K562 (cell line): Measurements from ENCODE around the gene DDRGK1. TPM values are rescaled to one million over a fixed set of nuclear protein-coding genes. Genes with fewer than 3 reads are reported as not detected.
A peak's percentile ranks its signal among the peaks of the same experiment; 100 is the strongest.

ENCODE experiments used
- ATAC-seq: fragments of 200-7000 bp; cut with Tn5 transposase; 3 replicates; pipeline ENCODE4 v1.9.1; 2020; ENCODE audit warnings: moderate library complexity
- BruUV-seq: library from RNA; stranded (reverse); fragments of 400-500 nt; replicated peaks from 2 replicates; lab custom pipeline; 2021; lab: Mats Ljungman, UMichigan
- CTCF ChIA-PET: fragments of 300-600 bp; formaldehyde crosslinking; extraction: SDS; loops from one replicate; lab custom pipeline; 2021; ENCODE audit warnings: low intra/inter-chr PET ratio; lab: Yijun Ruan, JAX
- POLR2A ChIA-PET: fragments of 300-600, 350-650 bp; sonication (Branson Sonifier 250); formaldehyde crosslinking; extraction: SDS; loops from one replicate; lab custom pipeline; 2021; ENCODE audit warnings: antibody characterized with exemption, inconsistent platforms; lab: Yijun Ruan, JAX
- DNase-seq, 4 experiments: peaks; one replicate each; pipeline versions ENCODE4 v3.0.0 to v3.0.0-alpha.2; 2011 to 2018; ENCODE audit warnings: low spot score in 3 of 4, mixed read lengths in 3 of 4; ENCODE audit errors: extremely low read depth in 1 of 4
- FAIRE-seq: peaks from 2 replicates; lab custom pipeline; 2011; peaks lifted over from hg19 to GRCh38; lab: Jason Lieb, UNC
- H2AFZ ChIP-seq: 2 replicates; pipeline ENCODE4 v1.6.0; 2011; ENCODE audit warnings: low read depth, low read length, control low read depth, inconsistent platforms
- H3K27ac ChIP-seq: fragments of 200-600 bp; 3 replicates; pipeline ENCODE4 v1.8.0; 2011; ENCODE audit warnings: low read depth, mild to moderate bottlenecking, control low read depth, inconsistent platforms, low read length, moderate library complexity, mixed read lengths; ENCODE audit errors: extremely low read depth
- H3K27me3 ChIP-seq, 2 experiments: fragments of 300-600 bp in 1 of 2; 2 replicates in 1 of 2; 3 replicates in 1 of 2; pipeline versions ENCODE4 v1.6.0 to v1.8.0; 2011; ENCODE audit warnings: inconsistent platforms in 2 of 2, low read length in 2 of 2, mild to moderate bottlenecking in 1 of 2, mixed read lengths in 1 of 2, moderate library complexity in 1 of 2; ENCODE audit not compliant: control insufficient read depth in 2 of 2, insufficient read depth in 2 of 2
- H3K36me3 ChIP-seq: fragments of 300-600 bp; 3 replicates; pipeline ENCODE4 v1.8.0; 2011; ENCODE audit warnings: mild to moderate bottlenecking, low read length, inconsistent platforms; ENCODE audit not compliant: control insufficient read depth, insufficient read depth
- H3K4me1 ChIP-seq, 2 experiments: fragments of 200-600 bp in 1 of 2; replicated peaks in 1 of 2; 2 replicates in 1 of 2; 3 replicates in 1 of 2; pipeline versions ENCODE4 v1.5.1 to v1.8.0; 2011; ENCODE audit warnings: inconsistent platforms in 2 of 2, low read length in 2 of 2, mild to moderate bottlenecking in 1 of 2, mixed read lengths in 1 of 2, moderate library complexity in 1 of 2; ENCODE audit not compliant: control insufficient read depth in 2 of 2, insufficient read depth in 2 of 2
- H3K4me2 ChIP-seq: 2 replicates; pipeline ENCODE4 v1.6.1; 2011; ENCODE audit warnings: low read length, control low read depth, inconsistent platforms, mixed read lengths; ENCODE audit not compliant: insufficient read depth
- H3K4me3 ChIP-seq: fragments of 200-600 bp; sonication (generic), shearing (Covaris generic); 2 replicates; pipeline ENCODE4 v1.5.1; 2016; ENCODE audit warnings: control low read depth, inconsistent platforms
- H3K79me2 ChIP-seq: fragments of 200-600 bp; 3 replicates; pipeline ENCODE4 v1.8.0; 2011; ENCODE audit warnings: low read length, inconsistent platforms; ENCODE audit not compliant: control insufficient read depth, insufficient read depth
- H3K9ac ChIP-seq, 2 experiments: 2 replicates each; pipeline versions ENCODE4 v1.6.0 to v1.6.1; 2011; ENCODE audit warnings: low read depth in 2 of 2, low read length in 2 of 2, control low read depth in 1 of 2, inconsistent platforms in 1 of 2, mild to moderate bottlenecking in 1 of 2, mixed read lengths in 1 of 2; ENCODE audit not compliant: insufficient read depth in 1 of 2
- H3K9me1 ChIP-seq: one replicate; pipeline ENCODE4 v1.6.0; 2011; ENCODE audit warnings: inconsistent platforms, mild to moderate bottlenecking, low read length, moderate library complexity; ENCODE audit not compliant: control insufficient read depth, insufficient read depth
- H3K9me3 ChIP-seq: replicated peaks from 2 replicates; pipeline ENCODE4 v1.5.1; 2011; ENCODE audit warnings: low read depth, low read length, inconsistent platforms; ENCODE audit not compliant: control insufficient read depth, insufficient read depth
- H4K20me1 ChIP-seq: replicated peaks from 2 replicates; pipeline ENCODE4 v1.6.1; 2011; ENCODE audit warnings: low read length, inconsistent platforms, mixed read lengths; ENCODE audit not compliant: control insufficient read depth, insufficient read depth
- MYBL2 ChIP-seq, 2 experiments: fragments of 450-650 bp in 1 of 2; sonication (generic) in 1 of 2; formaldehyde crosslinking in 1 of 2; IDR thresholded peaks; 2 replicates each; pipeline versions ENCODE4 v1.6.1 to v1.8.1; 2017 to 2022; ENCODE audit warnings: borderline replicate concordance in 1 of 2, inconsistent platforms in 1 of 2, low read depth in 1 of 2, mild to moderate bottlenecking in 1 of 2, missing genetic modification reagents in 1 of 2, moderate library complexity in 1 of 2
- RBFOX2 ChIP-seq: fragments of 200-400 bp; formaldehyde crosslinking; IDR thresholded peaks from 2 replicates; pipeline ENCODE4 v1.6.1; 2017; ENCODE audit warnings: low read depth, mild to moderate bottlenecking, low read length, moderate library complexity
- ZNF589 ChIP-seq: fragments of 200-800 bp; sonication (Bioruptor generic); IDR thresholded peaks from 2 replicates; pipeline ENCODE4 v1.6.1; 2016; ENCODE audit warnings: low read depth, missing genetic modification characterization, missing compliant biosample characterization
- WGBS: fragments of 100-300 bp; shearing (Covaris generic); methylation state at CpG from one replicate; pipeline ENCODE4 v1.1.6; 2016; ENCODE audit warnings: low coverage, mixed read lengths; ENCODE audit not compliant: insufficient coverage; ENCODE audit errors: missing lambda C conversion rate; 5-methylcytosine and 5-hydroxymethylcytosine counted together
- in situ Hi-C: fragments of 300-500 bp; cut with MboI; formaldehyde crosslinking; loops from 4 replicates; pipeline ENCODE4 v1.15.0; 2018; ENCODE audit warnings: inconsistent platforms, mixed read lengths
- intact Hi-C: fragments of 100-400 bp; cut with micrococcal nuclease; formaldehyde crosslinking; loops from 2 replicates; pipeline ENCODE4 v1.14.2; 2022
- polyA plus RNA-seq, 8 experiments: library from polyadenylated mRNA; depleted of rRNA in 4 of 8; stranded (reverse) in 5 of 8; unstranded in 3 of 8; fragments of >200 nt; fragmentation: Nextera tagmentation in 2 of 8; fragmentation: Illumina TruSeq in 1 of 8; extraction: Ambion mirVana in 2 of 8; extraction: Trizol in 1 of 8; gene quantifications; 2 replicates each; pipeline versions ENCODE4 v1.2.1 to v1.2.3, GENCODE V29; 2011 to 2014; ENCODE audit warnings: inconsistent platforms in 1 of 8, missing spikeins in 1 of 8
- total RNA-seq, 7 experiments: library from RNA; depleted of rRNA in 6 of 7; stranded (reverse); fragments of >200 nt in 6 of 7; fragmentation: Illumina TruSeq in 2 of 7; extraction: Trizol in 2 of 7; gene quantifications; 2 replicates each; pipeline versions ENCODE4 v1.2.1 to v1.2.3, GENCODE V29; 2011 to 2021; ENCODE audit warnings: low replicate concordance in 1 of 7

DDRGK1 gene
- total and polyA plus RNA-seq, 9 of the 15 experiments (the other 6 are each of a cell fraction or from before 2014, with no cell fraction given): 2.3 to 54.4 (median 29.1) TPM

DNA sequence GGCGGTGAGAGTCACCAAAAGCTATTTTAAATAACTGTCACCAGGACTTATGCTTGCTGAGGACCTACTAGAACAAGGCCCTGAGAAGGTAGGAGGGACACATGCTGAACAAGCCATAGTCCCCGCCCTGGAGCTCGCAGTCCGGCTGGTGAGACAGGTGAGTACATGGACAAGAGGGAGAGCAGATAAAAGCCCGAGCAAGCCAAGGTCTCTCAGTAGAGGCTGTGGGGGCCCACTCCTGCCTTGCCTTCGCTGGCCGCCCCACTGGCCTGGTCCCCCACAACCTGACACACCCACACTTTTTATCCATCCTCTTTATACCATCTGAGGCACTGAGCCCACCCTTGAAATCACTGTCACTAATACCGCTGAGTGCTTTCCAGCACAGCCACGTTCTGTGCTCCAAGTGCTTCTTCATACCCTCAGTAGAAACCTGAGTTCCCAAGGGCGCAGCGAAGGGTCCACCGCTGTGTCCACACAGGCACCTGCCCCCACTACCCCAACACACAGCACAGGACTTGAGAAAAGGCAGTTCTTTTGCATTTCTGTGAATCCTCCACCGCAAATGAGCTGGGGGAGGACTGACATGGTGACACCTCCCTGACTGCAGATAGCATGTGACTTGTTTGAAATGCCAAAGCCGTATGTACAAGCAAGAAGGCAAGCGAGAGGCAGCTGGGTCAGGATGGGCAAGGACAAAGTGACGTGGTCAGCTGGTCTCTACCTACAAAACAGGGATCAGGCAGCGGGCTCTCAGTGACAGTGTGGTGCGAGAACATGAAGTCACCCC is 12.1 kb downstream of the DDRGK1 start:
- Histone ChIP-seq H3K4me3 (no peak overlapping the region), H2AFZ (no peak overlapping the region), H3K9me3 (no peaks in the 10 kb centered on the region), H3K4me1 (peaks cover 0 to 5% of the 10 kb centered on the region in 2 experiments; a peak in 1 of 5 replicates)
- CTCF ChIA-PET: no interaction called here
- TF ChIP-seq MYBL2 (IDR thresholded peaks at IDR 0.05; ENCODE audit: low read depth): no peak
- TF ChIP-seq MYBL2 (CRISPR knock-in tag; IDR thresholded peaks at IDR 0.05; ENCODE audit: borderline replicate concordance): no peak
- TF ChIP-seq, all 486 proteins: peak for 0
- no peak overlapping the region for H3K27ac ChIP-seq
- H4K20me1 ChIP-seq: no peaks in the 10 kb centered on the region
- BruUV-seq: no TSS peak
- 87% methylated on average over 13 of the region's 18 CpGs for WGBS
- POLR2A ChIA-PET: interaction anchor here (0.7 kb wide), 1 partner anchor 51 kb away, joined by 3 read pairs; no protein-coding TSS in a partner anchor
- no peaks in the 10 kb centered on the region for H3K79me2 ChIP-seq
- in situ Hi-C loops: no loop called here
- H3K36me3 ChIP-seq: peaks cover 66% of the 10 kb centered on the region; the same call in 2 of the 3 replicates
- H3K9me1 ChIP-seq: no peaks in the 10 kb centered on the region
- DNase-seq: no peak
- H3K9ac ChIP-seq: no peak overlapping the region
- H3K4me2 ChIP-seq: no peak overlapping the region
- intact Hi-C loops: no loop called here
- FAIRE-seq: no peak
- H3K27me3 ChIP-seq: no peaks in the 10 kb centered on the region
- ATAC-seq: no peak

GRCh38 chr20:3190681-3191111 is 13.8 kb downstream of the DDRGK1 start:
- in situ Hi-C loops: no loop called here

More at GRCh38 chr20:3190681-3191111, 13.8 kb downstream of the DDRGK1 start:
- intact Hi-C loops: no loop called here
- H3K79me2 ChIP-seq: no peaks in the 10 kb centered on the region
- TF ChIP-seq ZNF589 (CRISPR knock-in tag) (no peak), RBFOX2 (0 out of 2 replicates have a peak, but pooled peaks have one; percentile 29)
- ChIA-PET CTCF (no interaction called here), POLR2A (no interaction called here)
- H3K4me1 ChIP-seq: peaks cover 0 to 5% of the 10 kb centered on the region in 2 experiments; a peak in 2 of 5 replicates
- no peak overlapping the region for H3K27ac ChIP-seq
- no peaks in the 10 kb centered on the region for H3K9me3 ChIP-seq
- no peaks in the 10 kb centered on the region for H3K9me1 ChIP-seq
- H3K9ac ChIP-seq: no peak overlapping the region
- H4K20me1 ChIP-seq: no peaks in the 10 kb centered on the region
- no peak for FAIRE-seq
- peaks cover 58% of the 10 kb centered on the region; the same call in 2 of the 3 replicates for H3K36me3 ChIP-seq
- WGBS: 93% methylated on average over 12 of the region's 14 CpGs
- BruUV-seq: no TSS peak
- DNase-seq: no peak
- H3K27me3 ChIP-seq: no peaks in the 10 kb centered on the region
- no peak overlapping the region for H3K4me3 ChIP-seq
- no peak for ATAC-seq
- no peak overlapping the region for H2AFZ ChIP-seq
- H3K4me2 ChIP-seq: no peak overlapping the region
